ENCODE results near the gene ACOT2.
"Not testable (repeated sequence)": the region's sequence is repeated elsewhere in the genome, so short reads cannot be mapped to it uniquely, and the experiment has no call there.

The ACOT2 gene

DNA sequence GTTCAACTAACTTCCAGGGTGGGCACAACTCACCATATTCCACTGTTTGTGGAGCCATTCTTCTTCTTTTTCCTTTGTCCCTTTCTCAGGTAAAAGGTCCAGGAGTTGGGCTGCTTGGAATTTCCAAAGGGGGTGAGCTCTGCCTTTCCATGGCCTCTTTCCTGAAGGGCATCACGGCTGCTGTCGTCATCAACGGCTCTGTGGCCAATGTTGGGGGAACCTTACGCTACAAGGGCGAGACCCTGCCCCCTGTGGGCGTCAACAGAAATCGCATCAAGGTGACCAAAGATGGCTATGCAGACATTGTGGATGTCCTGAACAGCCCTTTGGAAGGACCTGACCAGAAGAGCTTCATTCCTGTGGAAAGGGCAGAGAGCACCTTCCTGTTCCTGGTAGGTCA is 26.1 kb upstream of the ACOT2 start:
- not testable (repeated sequence) for H2BK120ac ChIP-seq (ENCODE audit: low read depth, low read length); H3K4me3 ChIP-seq (ENCODE audit: insufficient read depth in 1 of 2, low read depth in 1 of 2, low read length in 2 of 2); H2BK15ac ChIP-seq (ENCODE audit: low read depth, poor library complexity, severe bottlenecking); H3K79me1 ChIP-seq (replicated peaks; ENCODE audit: low read length, poor library complexity, severe bottlenecking); H4K8ac ChIP-seq (ENCODE audit: low read length); DNase-seq; H2BK5ac ChIP-seq (ENCODE audit: low read depth, low read length, poor library complexity, severe bottlenecking); H3K27ac ChIP-seq (ENCODE audit: low read length, poor library complexity, severe bottlenecking); H3K4me2 ChIP-seq (ENCODE audit: low read length, poor library complexity, severe bottlenecking); H3K4me1 ChIP-seq (ENCODE audit: control insufficient read depth, insufficient read depth, low read depth, low read length); H3K27me3 ChIP-seq (ENCODE audit: control insufficient read depth in 1 of 2, insufficient read depth in 1 of 2, low read length in 2 of 2); H2BK12ac ChIP-seq (ENCODE audit: low read length in 2 of 2); H3K18ac ChIP-seq (ENCODE audit: low read depth in 1 of 2, low read length in 2 of 2); H3K23ac ChIP-seq (ENCODE audit: low read length in 2 of 2); H3K14ac ChIP-seq (ENCODE audit: low read length in 2 of 2); H2AK5ac ChIP-seq (ENCODE audit: low read length, severe bottlenecking); H3K4ac ChIP-seq (ENCODE audit: low read depth in 1 of 2, low read length in 2 of 2); H2AFZ ChIP-seq (ENCODE audit: low read depth, low read length); H3K9ac ChIP-seq (ENCODE audit: low read length); H4K91ac ChIP-seq (ENCODE audit: low read length); H3K36me3 ChIP-seq (ENCODE audit: control insufficient read depth in 1 of 2, insufficient read depth in 2 of 2, low read depth in 1 of 2, low read length in 2 of 2); H3K9me3 ChIP-seq (ENCODE audit: control insufficient read depth, low read length)
- WGBS: no CpG with 5 or more reads among the region's 7 CpGs

DNA sequence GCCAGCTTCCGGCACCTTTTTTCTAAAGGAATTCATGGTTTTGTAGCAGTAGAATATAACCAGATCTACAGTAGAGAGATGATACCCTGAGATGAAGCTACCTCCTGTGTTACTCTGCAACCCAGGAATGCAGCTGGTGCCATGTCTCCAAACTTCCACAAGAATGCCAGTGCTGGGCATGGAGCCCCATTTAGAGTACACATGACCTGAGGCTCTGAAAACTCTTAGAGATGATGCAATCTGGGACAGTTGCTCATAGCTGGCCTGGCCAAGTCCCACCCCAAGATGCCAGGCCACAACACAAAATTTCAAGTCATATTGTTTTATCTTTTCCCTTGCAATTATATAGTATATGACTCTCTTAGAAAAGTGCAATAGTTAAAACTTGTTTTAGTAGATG is 23.7 kb upstream of the ACOT2 start:
- not testable (repeated sequence) for H3K14ac ChIP-seq (ENCODE audit: low read length in 2 of 2); H3K4me3 ChIP-seq (ENCODE audit: insufficient read depth in 1 of 2, low read depth in 1 of 2, low read length in 2 of 2); H3K4ac ChIP-seq (ENCODE audit: low read depth in 1 of 2, low read length in 2 of 2); H3K27me3 ChIP-seq (ENCODE audit: control insufficient read depth in 1 of 2, insufficient read depth in 1 of 2, low read length in 2 of 2); H4K91ac ChIP-seq (ENCODE audit: low read length); H3K4me1 ChIP-seq (ENCODE audit: control insufficient read depth, insufficient read depth, low read depth, low read length); H3K36me3 ChIP-seq (ENCODE audit: control insufficient read depth in 1 of 2, insufficient read depth in 2 of 2, low read depth in 1 of 2, low read length in 2 of 2); H3K18ac ChIP-seq (ENCODE audit: low read depth in 1 of 2, low read length in 2 of 2); H2BK120ac ChIP-seq (ENCODE audit: low read depth, low read length); H3K79me1 ChIP-seq (replicated peaks; ENCODE audit: low read length, poor library complexity, severe bottlenecking); H2AK5ac ChIP-seq (ENCODE audit: low read length, severe bottlenecking); H3K23ac ChIP-seq (ENCODE audit: low read length in 2 of 2); H4K8ac ChIP-seq (ENCODE audit: low read length); DNase-seq; H2AFZ ChIP-seq (ENCODE audit: low read depth, low read length); H2BK15ac ChIP-seq (ENCODE audit: low read depth, poor library complexity, severe bottlenecking); H2BK5ac ChIP-seq (ENCODE audit: low read depth, low read length, poor library complexity, severe bottlenecking); H3K9ac ChIP-seq (ENCODE audit: low read length); H3K9me3 ChIP-seq (ENCODE audit: control insufficient read depth, low read length); H2BK12ac ChIP-seq (ENCODE audit: low read length in 2 of 2); H3K4me2 ChIP-seq (ENCODE audit: low read length, poor library complexity, severe bottlenecking); H3K27ac ChIP-seq (ENCODE audit: low read length, poor library complexity, severe bottlenecking)
- no CpG with 5 or more reads among the region's 1 CpG for WGBS

DNA sequence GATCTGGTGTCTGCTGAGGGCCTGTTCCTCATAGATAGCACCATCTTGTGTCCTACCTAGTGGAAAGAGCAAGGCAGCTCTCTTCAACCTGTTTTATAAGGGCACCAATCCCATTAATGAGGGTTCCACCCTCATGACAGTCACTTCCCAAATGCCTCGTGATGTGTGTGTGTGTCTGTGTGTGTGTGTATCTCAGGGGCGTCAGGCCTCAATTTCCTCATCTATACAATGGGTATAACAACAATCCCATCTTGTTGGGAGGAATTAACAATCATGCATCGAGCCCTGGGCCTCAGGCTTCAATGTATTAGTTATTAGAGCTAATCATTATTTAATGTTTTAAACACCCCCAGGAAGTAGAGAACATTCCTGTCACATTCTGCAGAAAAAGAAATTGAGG is 19.9 kb upstream of the ACOT2 start:
- H3K14ac ChIP-seq (ENCODE audit: low read length in 2 of 2); H2BK12ac ChIP-seq (ENCODE audit: low read length in 2 of 2); H4K8ac ChIP-seq (ENCODE audit: low read length); DNase-seq; H3K9me3 ChIP-seq (ENCODE audit: control insufficient read depth, low read length); H3K4ac ChIP-seq (ENCODE audit: low read depth in 1 of 2, low read length in 2 of 2); H2BK15ac ChIP-seq (ENCODE audit: low read depth, poor library complexity, severe bottlenecking); H2BK120ac ChIP-seq (ENCODE audit: low read depth, low read length); H3K27me3 ChIP-seq (ENCODE audit: control insufficient read depth in 1 of 2, insufficient read depth in 1 of 2, low read length in 2 of 2); H2AK5ac ChIP-seq (ENCODE audit: low read length, severe bottlenecking); H2AFZ ChIP-seq (ENCODE audit: low read depth, low read length); H3K79me1 ChIP-seq (replicated peaks; ENCODE audit: low read length, poor library complexity, severe bottlenecking); H3K4me2 ChIP-seq (ENCODE audit: low read length, poor library complexity, severe bottlenecking); H3K9ac ChIP-seq (ENCODE audit: low read length); H2BK5ac ChIP-seq (ENCODE audit: low read depth, low read length, poor library complexity, severe bottlenecking); H3K36me3 ChIP-seq (ENCODE audit: control insufficient read depth in 1 of 2, insufficient read depth in 2 of 2, low read depth in 1 of 2, low read length in 2 of 2); H3K23ac ChIP-seq (ENCODE audit: low read length in 2 of 2); H3K27ac ChIP-seq (ENCODE audit: low read length, poor library complexity, severe bottlenecking); H3K4me3 ChIP-seq (ENCODE audit: insufficient read depth in 1 of 2, low read depth in 1 of 2, low read length in 2 of 2); H3K4me1 ChIP-seq (ENCODE audit: control insufficient read depth, insufficient read depth, low read depth, low read length); H4K91ac ChIP-seq (ENCODE audit: low read length); H3K18ac ChIP-seq (ENCODE audit: low read depth in 1 of 2, low read length in 2 of 2): not testable (repeated sequence)
- no CpG with 5 or more reads among the region's 3 CpGs for WGBS

DNA sequence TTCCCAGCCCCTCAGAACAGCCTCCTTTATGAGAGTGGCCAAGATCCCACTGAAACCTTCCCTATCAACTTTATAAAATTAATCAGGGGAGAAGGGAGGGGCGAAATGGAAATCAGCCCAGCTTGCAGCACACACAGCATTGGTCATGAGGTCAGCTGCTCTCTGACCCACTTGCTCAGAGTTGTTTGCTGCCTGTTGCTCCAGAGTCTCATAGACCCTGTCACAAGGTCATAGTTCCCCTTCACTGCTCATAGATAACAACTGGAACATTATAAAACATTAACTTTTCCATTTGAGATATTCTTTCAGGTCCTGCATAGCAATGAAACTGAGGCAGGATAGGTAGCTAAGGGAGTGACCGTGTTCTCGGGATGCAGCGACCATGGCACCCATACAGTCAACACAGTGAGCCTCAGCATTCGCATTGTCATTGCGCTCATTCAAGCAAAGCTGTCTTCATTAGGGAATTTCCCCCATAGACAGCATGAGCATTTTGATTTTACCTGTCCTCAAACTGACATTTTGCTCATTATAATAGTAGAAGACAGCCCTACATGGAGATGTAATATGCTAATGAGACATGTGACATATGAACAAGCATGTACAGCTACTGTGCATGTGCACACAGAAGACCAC is 19.0 kb upstream of the ACOT2 start:
- H3K4me3 ChIP-seq (ENCODE audit: insufficient read depth in 1 of 2, low read depth in 1 of 2, low read length in 2 of 2); H3K9ac ChIP-seq (ENCODE audit: low read length); H4K91ac ChIP-seq (ENCODE audit: low read length); H3K4me2 ChIP-seq (ENCODE audit: low read length, poor library complexity, severe bottlenecking); H2BK120ac ChIP-seq (ENCODE audit: low read depth, low read length); H2AFZ ChIP-seq (ENCODE audit: low read depth, low read length); H2BK5ac ChIP-seq (ENCODE audit: low read depth, low read length, poor library complexity, severe bottlenecking); H3K18ac ChIP-seq (ENCODE audit: low read depth in 1 of 2, low read length in 2 of 2); H3K23ac ChIP-seq (ENCODE audit: low read length in 2 of 2); H3K4ac ChIP-seq (ENCODE audit: low read depth in 1 of 2, low read length in 2 of 2); H4K8ac ChIP-seq (ENCODE audit: low read length); H3K27ac ChIP-seq (ENCODE audit: low read length, poor library complexity, severe bottlenecking); H2BK12ac ChIP-seq (ENCODE audit: low read length in 2 of 2); DNase-seq; H2BK15ac ChIP-seq (ENCODE audit: low read depth, poor library complexity, severe bottlenecking); H2AK5ac ChIP-seq (ENCODE audit: low read length, severe bottlenecking); H3K36me3 ChIP-seq (ENCODE audit: control insufficient read depth in 1 of 2, insufficient read depth in 2 of 2, low read depth in 1 of 2, low read length in 2 of 2); H3K27me3 ChIP-seq (ENCODE audit: control insufficient read depth in 1 of 2, insufficient read depth in 1 of 2, low read length in 2 of 2); H3K9me3 ChIP-seq (ENCODE audit: control insufficient read depth, low read length); H3K14ac ChIP-seq (ENCODE audit: low read length in 2 of 2); H3K79me1 ChIP-seq (replicated peaks; ENCODE audit: low read length, poor library complexity, severe bottlenecking); H3K4me1 ChIP-seq (ENCODE audit: control insufficient read depth, insufficient read depth, low read depth, low read length): not testable (repeated sequence)
- WGBS: no CpG with 5 or more reads among the region's 6 CpGs
